ENCODE results near the gene CABLES2.
"Not testable (repeated sequence)": the region's sequence is repeated elsewhere in the genome, so short reads cannot be mapped to it uniquely, and the experiment has no call there.

Gene CABLES2

GRCh38 chr20:62433658-62434497 is 26.8 kb upstream of the CABLES2 start:
- DNase-seq: no peak

GRCh38 chr20:62430866-62431447 is 23.9 kb upstream of the CABLES2 start:
- no peak for DNase-seq

DNA sequence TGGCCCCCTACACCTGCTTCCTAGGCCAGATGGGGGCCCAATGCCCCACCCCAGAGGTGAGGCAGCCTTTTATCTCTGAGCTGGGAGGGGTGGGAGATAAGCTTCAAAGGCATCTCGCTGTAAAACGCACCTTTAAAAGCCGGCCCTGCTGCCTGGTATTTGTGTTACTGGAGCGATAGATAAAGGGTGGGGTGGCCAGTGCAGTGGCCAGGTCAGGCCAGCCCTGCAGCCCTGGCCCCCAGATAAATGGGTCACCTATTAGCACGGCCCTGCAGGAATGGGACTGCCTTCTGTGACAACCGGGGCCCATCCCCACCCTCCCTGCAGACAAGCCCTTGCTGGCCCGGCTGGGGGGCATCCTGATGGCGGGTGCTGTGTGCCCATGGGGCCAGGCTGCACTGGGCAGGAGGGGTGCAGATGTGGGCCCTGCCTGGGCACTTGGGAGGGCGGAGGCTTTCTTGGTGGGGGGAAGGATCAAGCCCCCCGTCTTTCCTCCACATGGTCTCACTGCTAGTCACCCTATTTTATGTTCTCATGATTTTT is 23.3 kb upstream of the CABLES2 start:
- DNase-seq: no peak

- DNase-seq: no peak
Measured at GRCh38 chr20:62429455-62430310, 22.6 kb upstream of the CABLES2 start.

DNA sequence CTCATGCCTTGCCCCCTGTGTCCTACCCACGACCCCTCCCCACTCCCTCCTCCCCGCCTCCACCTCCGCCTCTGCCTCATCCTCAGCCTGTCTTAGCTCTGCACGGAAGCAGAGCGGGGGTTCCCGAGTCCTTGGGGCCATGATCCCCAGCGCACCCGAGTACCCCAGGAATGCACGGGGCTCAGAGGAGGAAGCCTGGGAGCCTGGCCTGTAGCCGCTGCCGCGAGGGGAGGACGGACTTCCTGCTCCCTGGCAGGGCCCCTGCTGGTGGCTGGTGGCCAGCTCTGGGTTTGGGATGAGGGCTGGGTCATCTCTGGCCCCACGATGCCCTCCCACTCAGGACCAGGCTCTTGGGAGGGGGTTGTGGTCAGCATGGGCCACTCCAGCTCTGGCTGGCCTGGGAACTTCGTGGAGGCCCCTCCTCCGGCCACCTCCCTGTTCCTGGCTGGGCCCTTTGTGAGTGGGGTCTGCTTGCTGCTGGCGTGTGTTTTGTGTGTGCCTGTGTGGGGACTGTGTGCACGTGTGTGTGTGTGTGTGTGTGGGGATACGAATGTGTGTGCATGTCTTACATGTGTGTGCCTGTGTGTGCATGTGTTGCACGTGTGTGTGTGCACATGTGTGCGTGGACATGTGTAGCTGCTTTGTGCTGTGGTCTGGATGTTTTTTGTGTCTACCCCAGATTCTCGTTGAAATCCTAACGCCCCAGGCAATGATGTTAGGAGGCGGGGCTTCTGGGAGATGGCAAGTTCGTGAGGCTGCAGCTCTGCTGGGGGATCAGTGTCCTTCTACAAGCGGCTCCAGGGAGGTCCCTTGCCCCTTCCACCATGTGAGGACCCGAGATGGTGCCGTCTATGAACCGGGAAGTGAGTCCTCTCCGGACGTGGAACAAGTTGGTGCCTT is 21.6 kb upstream of the CABLES2 start:
- no peak for DNase-seq

DNA sequence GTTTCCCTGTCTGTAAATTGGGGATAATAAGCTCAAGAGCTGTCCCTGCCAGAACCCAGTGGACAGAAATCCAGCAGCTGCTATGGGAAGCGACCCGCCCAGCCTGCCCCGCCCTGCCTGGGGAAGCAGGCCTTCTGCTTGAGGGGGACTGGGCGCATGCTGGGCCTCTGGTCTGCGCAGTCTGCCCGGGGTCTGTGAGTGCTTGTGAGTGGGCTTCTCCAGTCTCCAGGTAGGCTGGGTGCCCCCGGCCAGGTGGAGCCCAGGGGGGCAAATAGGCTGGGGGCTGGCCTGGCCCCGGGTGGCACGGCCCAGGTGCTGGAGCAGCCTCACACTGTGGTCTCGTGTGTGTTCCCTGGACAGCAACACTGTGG is 20.9 kb upstream of the CABLES2 start:
- no peak for DNase-seq

- DNase-seq: no peak
Measured at GRCh38 chr20:62427172-62428001, 20.3 kb upstream of the CABLES2 start, which contains the start of gene RBBP8NL. Gene RBBP8NL, minus strand, starts transcription at chr20:62427539. Its CDS starts 7,892 bp downstream, at chr20:62419647.

GRCh38 chr20:62426699-62427131 is 19.6 kb upstream of the CABLES2 start:
- no peak for DNase-seq

- DNase-seq: not testable (repeated sequence)
Measured at GRCh38 chr20:62426059-62426348, 18.9 kb upstream of the CABLES2 start.

DNA sequence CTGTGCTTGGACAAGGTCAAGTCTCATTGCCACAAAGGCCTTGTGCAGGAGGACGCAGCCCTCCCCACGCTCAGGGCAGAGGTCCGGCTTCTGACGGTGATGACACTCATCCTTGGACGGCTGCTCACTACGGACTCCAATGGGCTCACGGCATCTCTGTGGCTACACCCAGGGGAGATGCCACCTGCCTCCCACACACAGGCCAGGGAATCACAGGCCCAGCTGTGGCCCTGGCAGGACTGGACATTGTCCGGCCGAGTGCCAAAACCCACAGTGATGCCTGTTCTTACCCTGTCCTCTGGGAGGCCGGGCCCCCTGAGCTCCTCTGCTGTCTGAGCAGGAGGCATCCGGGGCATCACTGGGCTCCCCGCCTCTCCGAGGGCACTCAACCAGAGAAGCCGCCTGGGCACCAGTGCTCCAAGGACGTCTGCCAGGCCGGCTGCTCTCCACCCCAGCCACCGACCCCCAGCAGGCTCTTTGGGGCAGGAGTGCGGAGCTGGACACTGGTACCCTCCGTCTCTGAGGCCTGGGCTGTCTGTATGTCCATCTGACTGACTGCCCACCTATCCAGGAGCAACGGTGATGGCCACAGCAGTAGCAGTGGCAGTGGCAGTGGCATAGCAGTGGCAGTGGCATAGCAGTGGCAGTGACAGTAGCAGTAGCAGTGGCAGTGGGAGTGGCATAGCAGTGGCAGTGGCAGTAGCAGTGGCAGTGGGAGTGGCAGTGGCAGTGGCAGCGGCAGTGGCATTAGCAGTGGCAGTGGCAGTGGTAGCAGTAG is 18.4 kb upstream of the CABLES2 start:
- DNase-seq: no peak

- no peak for DNase-seq
Measured at GRCh38 chr20:62424249-62425107, 17.4 kb upstream of the CABLES2 start.

GRCh38 chr20:62423326-62423706 is 16.2 kb upstream of the CABLES2 start:
- DNase-seq: no peak

GRCh38 chr20:62422636-62423325 is 15.7 kb upstream of the CABLES2 start:
- DNase-seq: no peak

- no peak for DNase-seq
Measured at GRCh38 chr20:62421716-62421990, 14.6 kb upstream of the CABLES2 start.

DNA sequence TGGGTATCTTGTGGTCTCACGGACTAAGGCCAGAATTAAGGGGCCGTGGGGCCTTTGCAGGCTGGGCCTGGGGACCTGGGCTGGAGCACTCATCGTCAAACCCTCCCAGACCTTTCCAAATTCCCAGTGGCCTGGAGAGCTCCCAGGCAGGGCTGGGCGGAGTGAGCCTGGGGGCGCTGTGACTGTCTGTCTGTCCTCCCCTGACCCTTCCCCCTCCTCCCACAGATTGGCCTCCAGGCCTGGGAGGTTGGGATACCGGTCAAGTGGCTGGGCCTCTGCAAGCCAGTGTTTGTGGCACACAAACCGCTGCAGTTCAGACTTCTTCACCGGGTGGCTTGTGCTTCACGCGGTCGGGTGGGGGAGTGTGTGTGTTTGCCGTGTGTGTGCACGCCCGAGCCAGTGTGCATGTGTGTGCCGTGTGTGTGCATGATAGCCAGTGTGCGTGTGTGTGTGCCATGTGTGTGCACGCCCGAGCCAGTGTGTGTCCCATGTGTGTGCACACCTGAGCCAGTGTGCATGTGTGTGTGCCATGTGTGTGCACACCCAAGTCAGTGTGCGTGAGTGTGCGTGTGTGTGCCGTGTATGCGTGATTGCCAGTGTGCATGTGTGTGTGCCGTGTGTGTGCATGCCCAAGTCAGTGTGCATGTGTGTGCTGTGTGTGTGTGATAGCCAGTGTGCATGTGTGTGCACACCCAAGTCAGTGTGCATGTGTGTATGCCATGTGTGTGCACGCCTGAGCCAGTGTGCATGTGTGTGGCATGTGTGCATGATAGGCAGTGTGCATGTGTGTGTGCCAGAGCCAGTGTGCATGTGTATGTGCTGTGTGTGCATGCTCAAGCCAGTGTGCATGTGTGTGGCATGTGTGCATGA is 14.0 kb upstream of the CABLES2 start:
- no peak for DNase-seq

GRCh38 chr20:62419759-62420158 is 12.7 kb upstream of the CABLES2 start:
- DNase-seq: no peak

DNA sequence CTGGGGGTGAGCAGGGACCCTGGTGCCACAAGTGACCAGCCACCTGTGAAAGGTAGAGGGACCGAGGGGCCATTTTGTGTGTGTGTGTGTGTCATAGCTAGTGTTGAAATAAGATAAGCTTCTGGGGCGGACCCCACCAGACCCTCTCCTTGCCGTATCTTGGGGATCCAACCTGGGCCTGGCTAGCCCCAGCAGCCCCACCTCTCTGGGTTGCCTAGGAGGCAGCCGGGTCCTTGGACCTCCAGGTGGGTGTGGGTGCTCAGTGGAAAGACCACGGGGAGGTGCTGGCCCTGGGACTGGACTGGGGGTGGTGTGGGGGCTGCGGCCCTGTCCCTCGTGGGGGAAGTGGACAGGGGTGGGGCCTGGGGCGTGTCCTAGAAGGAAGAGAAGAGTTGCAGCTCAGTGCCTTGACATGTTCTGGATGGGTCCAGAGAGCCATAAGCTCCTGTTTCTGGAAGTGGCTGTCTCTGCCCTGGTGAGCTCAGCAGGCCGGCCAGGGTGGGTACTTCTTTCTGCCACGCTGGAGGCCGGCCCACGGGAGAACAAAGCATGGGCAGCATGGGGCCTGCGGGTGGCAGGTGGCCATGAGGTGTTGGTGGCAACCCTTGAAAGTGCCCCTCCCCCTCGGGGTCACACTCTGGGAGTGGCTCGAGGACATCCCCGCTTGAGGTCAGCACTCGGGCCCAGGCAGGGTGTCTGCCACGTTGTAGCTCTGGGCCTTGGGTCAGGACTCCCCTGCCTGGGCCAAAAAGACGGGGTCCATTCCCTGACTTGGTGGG is 11.8 kb upstream of the CABLES2 start:
- no peak for DNase-seq
